Astrocyte (in vitro differentiated cells and primary cell): ENCODE measurements around the gene POLR1E. TPM values are rescaled to one million over a fixed set of nuclear protein-coding genes. Genes with fewer than 3 reads are reported as not detected.

Source experiments
- DNase-seq: peaks from one replicate; pipeline ENCODE4 v3.0.0-alpha.2; 2010; ENCODE audit warnings: low read depth
- FAIRE-seq: peaks from 2 replicates; lab custom pipeline; 2011; peaks lifted over from hg19 to GRCh38; lab: Jason Lieb, UNC
- H2AFZ ChIP-seq: 2 replicates; pipeline ENCODE4 v1.6.0; 2012; ENCODE audit warnings: low read depth, low read length, inconsistent platforms
- H3K27ac ChIP-seq: 2 replicates; pipeline ENCODE4 v1.5.1; 2011; ENCODE audit warnings: low read depth, low read length, inconsistent platforms
- H3K27me3 ChIP-seq: 2 replicates; pipeline ENCODE4 v1.6.0; 2011; ENCODE audit warnings: low read length, inconsistent platforms; ENCODE audit not compliant: insufficient read depth
- H3K36me3 ChIP-seq: 2 replicates; pipeline ENCODE4 v1.5.1; 2011; ENCODE audit warnings: low read length, inconsistent platforms; ENCODE audit not compliant: insufficient read depth
- H3K4me1 ChIP-seq: 2 replicates; pipeline ENCODE4 v1.5.1; 2011; ENCODE audit warnings: low read length, inconsistent platforms; ENCODE audit not compliant: insufficient read depth
- H3K4me2 ChIP-seq: 2 replicates; pipeline ENCODE4 v1.6.0; 2012; ENCODE audit warnings: low read length, inconsistent platforms
- H3K4me3 ChIP-seq: 2 replicates; pipeline ENCODE4 v1.5.1; 2011; ENCODE audit warnings: low read depth, mild to moderate bottlenecking, low read length, inconsistent platforms; ENCODE audit not compliant: insufficient read depth
- H3K79me2 ChIP-seq: 2 replicates; pipeline ENCODE4 v1.6.0; 2012; ENCODE audit warnings: mild to moderate bottlenecking, low read length, inconsistent platforms; ENCODE audit not compliant: insufficient read depth
- H3K9ac ChIP-seq: 2 replicates; pipeline ENCODE4 v1.6.0; 2012; ENCODE audit warnings: mild to moderate bottlenecking, low read length, inconsistent platforms
- H3K9me3 ChIP-seq: 2 replicates; pipeline ENCODE4 v1.5.1; 2012; ENCODE audit warnings: low read depth, mild to moderate bottlenecking, low read length, inconsistent platforms; ENCODE audit not compliant: insufficient read depth
- H4K20me1 ChIP-seq: 2 replicates; pipeline ENCODE4 v1.6.0; 2012; ENCODE audit warnings: low read length, inconsistent platforms; ENCODE audit not compliant: insufficient read depth
- H3K27ac Mint-ChIP-seq: one replicate; pipeline ENCODE4 v1.8.0; 2021; ENCODE audit warnings: mild to moderate bottlenecking, mixed read lengths; ENCODE audit not compliant: unreplicated experiment
- H3K27me3 Mint-ChIP-seq: one replicate; pipeline ENCODE4 v1.8.0; 2021; ENCODE audit warnings: low read depth, mixed read lengths; ENCODE audit not compliant: unreplicated experiment
- H3K36me3 Mint-ChIP-seq: one replicate; pipeline ENCODE4 v1.8.0; 2021; ENCODE audit warnings: low read depth, mixed read lengths; ENCODE audit not compliant: unreplicated experiment
- H3K4me1 Mint-ChIP-seq: one replicate; pipeline ENCODE4 v1.8.0; 2021; ENCODE audit warnings: low read depth, mixed read lengths; ENCODE audit not compliant: unreplicated experiment
- H3K4me3 Mint-ChIP-seq: one replicate; pipeline ENCODE4 v1.8.0; 2021; ENCODE audit warnings: mild to moderate bottlenecking, moderate library complexity, mixed read lengths; ENCODE audit not compliant: unreplicated experiment
- H3K9me3 Mint-ChIP-seq: one replicate; pipeline ENCODE4 v1.8.0; 2021; ENCODE audit warnings: mild to moderate bottlenecking, mixed read lengths; ENCODE audit not compliant: unreplicated experiment
- CTCF ChIP-seq: IDR thresholded peaks from 2 replicates; pipeline ENCODE4 v1.5.1; 2011; ENCODE audit warnings: low read depth, mild to moderate bottlenecking, inconsistent platforms, low read length, moderate library complexity; ENCODE audit not compliant: insufficient read depth
- EZH2 ChIP-seq: IDR thresholded peaks from 2 replicates; pipeline ENCODE4 v1.6.1; 2012; ENCODE audit warnings: mild to moderate bottlenecking, low read length, inconsistent platforms; ENCODE audit not compliant: insufficient read depth
- total RNA-seq: library from RNA; stranded (reverse); gene quantifications from 2 replicates; pipeline ENCODE4 v1.2.1, GENCODE V29; 2021

Gene POLR1E
- total RNA-seq, 1 donor from 2014 or later = 23.2 TPM

- Mint-ChIP-seq H3K27ac (no peak overlapping the region), H3K27me3 (no peaks in the 10 kb centered on the region), H3K4me1 (no peaks in the 10 kb centered on the region), H3K36me3 (peaks cover 19% of the 10 kb centered on the region), H3K9me3 (no peaks in the 10 kb centered on the region), H3K4me3 (no peak overlapping the region)
- H4K20me1 ChIP-seq = no peaks in the 10 kb centered on the region
- no peak for DNase-seq
- H3K9me3 ChIP-seq = no peaks in the 10 kb centered on the region
- no peaks in the 10 kb centered on the region for H3K79me2 ChIP-seq
- H3K27me3 ChIP-seq = no peaks in the 10 kb centered on the region
- FAIRE-seq = no peak
- H2AFZ ChIP-seq = no peak overlapping the region
- no peaks in the 10 kb centered on the region for H3K36me3 ChIP-seq
- no peak overlapping the region for H3K27ac ChIP-seq
- no peak overlapping the region for H3K4me2 ChIP-seq
- peaks cover 4% of the 10 kb centered on the region for H3K4me1 ChIP-seq
- H3K4me3 ChIP-seq = no peak overlapping the region
- TF ChIP-seq CTCF = no peak
- no peak overlapping the region for H3K9ac ChIP-seq
Observed at GRCh38 chr9:37531699-37532098, 46.0 kb downstream of the POLR1E start.

- no peaks in the 10 kb centered on the region for H3K4me1 Mint-ChIP-seq
- Histone ChIP-seq H3K79me2 (no peaks in the 10 kb centered on the region), H3K9ac (no peak overlapping the region), H3K4me1 (no peaks in the 10 kb centered on the region), H4K20me1 (no peaks in the 10 kb centered on the region), H3K36me3 (peaks cover 5% of the 10 kb centered on the region), H2AFZ (no peak overlapping the region), H3K27me3 (no peaks in the 10 kb centered on the region), H3K27ac (no peak overlapping the region), H3K4me2 (no peak overlapping the region), H3K4me3 (no peak overlapping the region), H3K9me3 (no peaks in the 10 kb centered on the region)
- peaks cover 21% of the 10 kb centered on the region for H3K36me3 Mint-ChIP-seq
- TF ChIP-seq CTCF (no peak), EZH2 (no peak)
- no peaks in the 10 kb centered on the region for H3K27me3 Mint-ChIP-seq
- no peak overlapping the region for H3K4me3 Mint-ChIP-seq
- no peak overlapping the region for H3K27ac Mint-ChIP-seq
- no peak for FAIRE-seq
- no peak for DNase-seq
- no peaks in the 10 kb centered on the region for H3K9me3 Mint-ChIP-seq
Observed at GRCh38 chr9:37534412-37534811, 48.7 kb downstream of the POLR1E start.

GRCh38 chr9:37534901-37535300 lies 49.2 kb downstream of the POLR1E start:
- H3K27ac ChIP-seq = no peak overlapping the region
- peaks cover 21% of the 10 kb centered on the region for H3K36me3 Mint-ChIP-seq
- no peak for FAIRE-seq

More at GRCh38 chr9:37534901-37535300, 49.2 kb downstream of the POLR1E start:
- H3K4me2 ChIP-seq = no peak overlapping the region
- H4K20me1 ChIP-seq = no peaks in the 10 kb centered on the region
- H2AFZ ChIP-seq = no peak overlapping the region
- no peaks in the 10 kb centered on the region for H3K27me3 Mint-ChIP-seq
- H3K9me3 Mint-ChIP-seq = no peaks in the 10 kb centered on the region
- H3K9ac ChIP-seq = no peak overlapping the region
- H3K27ac Mint-ChIP-seq = no peak overlapping the region
- no peaks in the 10 kb centered on the region for H3K79me2 ChIP-seq
- no peak for TF ChIP-seq EZH2
- no peak for TF ChIP-seq CTCF
- no peaks in the 10 kb centered on the region for H3K27me3 ChIP-seq
- no peak for DNase-seq
- no peaks in the 10 kb centered on the region for H3K4me1 ChIP-seq
- peaks cover 6% of the 10 kb centered on the region for H3K36me3 ChIP-seq
- no peak overlapping the region for H3K4me3 Mint-ChIP-seq
- no peaks in the 10 kb centered on the region for H3K9me3 ChIP-seq
- H3K4me3 ChIP-seq = no peak overlapping the region
- no peaks in the 10 kb centered on the region for H3K4me1 Mint-ChIP-seq
